T-helper 2 cell treated with Interferon-gamma antibody and Interleukin-4, amounts not matched to agents 100 ng/mL and 5 ng/mL, for 36 hours (primary cell): Measurements from ENCODE around the gene FAM50B. TPM values are rescaled to one million over a fixed set of nuclear protein-coding genes. Genes with fewer than 3 reads are reported as not detected.

Experiments used
- intact Hi-C: fragments of 100-400 bp; cut with micrococcal nuclease; formaldehyde crosslinking; loops from one replicate; pipeline ENCODE4 v1.15.1; 2023
- total RNA-seq: library from RNA; stranded (reverse); gene quantifications from 2 replicates; pipeline ENCODE4 v1.2.3, GENCODE V29; 2022

Gene FAM50B
- total RNA-seq, 1 donor from 2014 or later: 11.2 TPM

GRCh38 chr6:3892603-3893002 is 43.4 kb downstream of the FAM50B start:
- intact Hi-C loops: loop anchor here (5.0 kb wide), 1 partner anchor 40 kb away; no protein-coding TSS in a partner anchor

- intact Hi-C loops: loop anchor here (5.0 kb wide), 1 partner anchor 39 kb away; no protein-coding TSS in a partner anchor
Measured at GRCh38 chr6:3893487-3893886, 44.3 kb downstream of the FAM50B start.

- intact Hi-C loops: loop anchor here (5.0 kb wide), 1 partner anchor 38 kb away; no protein-coding TSS in a partner anchor
Measured at GRCh38 chr6:3893917-3894316, 44.7 kb downstream of the FAM50B start.

GRCh38 chr6:3894590-3895311 is 45.6 kb downstream of the FAM50B start:
- intact Hi-C loops: loop anchor here (5.0 kb wide), 1 partner anchor 38 kb away; no protein-coding TSS in a partner anchor

GRCh38 chr6:3895312-3895653 is 46.1 kb downstream of the FAM50B start:
- intact Hi-C loops: no loop called here

- intact Hi-C loops: no loop called here
Measured at GRCh38 chr6:3895805-3896204, 46.6 kb downstream of the FAM50B start.

- intact Hi-C loops: no loop called here
Measured at GRCh38 chr6:3898265-3898994, 49.3 kb downstream of the FAM50B start.

GRCh38 chr6:3899061-3899460 is 49.9 kb downstream of the FAM50B start:
- intact Hi-C loops: no loop called here

- intact Hi-C loops: no loop called here
Measured at GRCh38 chr6:3899970-3900439, 50.8 kb downstream of the FAM50B start.

Other genes starting within 250 kb of the FAM50B start
- gene PXDC1, start 97.7 kb upstream of the FAM50B start, total RNA-seq: 0.11 and 0.18 TPM in 2 replicates
- gene FAM217A, start 229.8 kb downstream of the FAM50B start, total RNA-seq: not detected in 2 replicates